ENCODE measurements around the gene TRMT5.

TRMT5 gene

DNA sequence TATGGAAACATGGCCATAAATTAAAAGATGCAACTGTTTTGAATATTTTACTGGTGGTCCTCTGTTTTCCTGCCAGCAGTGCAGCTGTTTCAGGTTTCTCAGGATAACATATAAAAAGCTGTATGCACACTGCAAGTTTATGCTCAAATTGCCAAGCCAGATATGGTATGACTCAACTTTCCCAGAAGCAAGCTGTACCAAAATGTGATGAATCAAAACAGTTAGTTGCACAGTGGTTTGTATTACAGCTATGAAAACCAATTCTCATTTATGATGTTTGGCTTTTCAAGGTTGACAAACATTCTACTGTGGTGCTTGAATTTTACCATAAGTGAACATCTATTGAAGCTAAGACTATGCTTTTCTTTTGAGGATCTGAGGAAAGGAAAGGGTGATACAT is 15.5 kb downstream of the TRMT5 start:
- DNase-seq, result no peak

DNA sequence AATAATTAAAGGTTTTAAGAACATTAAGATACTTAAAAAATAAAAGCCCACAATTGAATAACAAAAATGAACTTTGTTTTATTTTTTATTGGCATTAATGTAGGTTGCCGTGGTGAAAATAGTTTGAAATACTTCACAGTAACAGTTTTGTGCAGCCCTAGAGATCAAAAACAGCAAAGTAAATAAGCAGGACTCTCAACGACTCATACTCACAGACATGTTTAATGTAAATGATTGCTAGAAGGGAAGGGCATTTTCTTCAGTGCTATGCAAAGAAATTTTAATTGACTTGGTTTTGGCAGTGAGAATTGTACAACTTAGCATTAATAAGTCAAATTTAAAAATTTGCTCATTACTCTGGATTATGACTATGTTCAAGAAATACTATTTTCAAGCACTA is 16.0 kb downstream of the TRMT5 start:
- no peak for DNase-seq

DNA sequence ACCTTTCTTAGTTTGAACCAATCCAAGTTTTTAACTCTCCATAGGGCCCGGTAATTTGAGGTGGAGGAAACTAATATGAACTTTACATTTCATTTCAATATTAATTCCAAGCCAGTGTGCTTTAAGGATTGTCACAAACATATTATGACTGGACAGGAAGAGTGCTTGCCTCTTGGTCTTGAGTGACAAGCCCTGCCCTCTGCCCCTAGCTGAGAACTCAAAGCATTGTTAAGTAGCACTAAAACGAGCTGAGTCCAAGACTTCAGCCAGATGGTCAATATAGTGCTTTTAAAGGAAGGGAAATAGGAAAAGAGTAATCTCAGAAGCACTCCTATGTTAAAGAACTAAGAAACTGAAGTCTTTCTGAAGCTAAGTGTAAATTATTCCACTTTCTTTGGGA is 17.1 kb downstream of the TRMT5 start:
- no peak for DNase-seq

DNA sequence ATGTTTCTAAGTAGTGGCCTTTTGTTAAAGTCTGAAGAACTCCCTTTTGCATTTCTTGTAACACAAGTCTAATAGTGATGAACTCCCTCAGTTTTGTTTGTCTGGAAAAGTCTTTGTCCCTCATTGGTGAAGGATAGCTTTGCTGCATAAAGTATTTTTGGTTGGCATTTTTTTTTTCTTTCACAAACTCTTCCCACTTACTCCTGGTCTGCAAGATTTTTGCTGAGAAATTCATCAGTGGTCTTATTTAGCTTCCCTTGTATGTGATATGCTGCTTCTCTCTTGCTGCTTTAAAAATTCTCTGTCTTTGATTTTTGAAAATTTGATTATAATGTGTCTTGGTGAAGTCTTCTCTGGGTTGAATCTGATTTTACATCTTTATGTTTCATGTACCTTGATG is 22.7 kb downstream of the TRMT5 start:
- DNase-seq, result no peak

DNA sequence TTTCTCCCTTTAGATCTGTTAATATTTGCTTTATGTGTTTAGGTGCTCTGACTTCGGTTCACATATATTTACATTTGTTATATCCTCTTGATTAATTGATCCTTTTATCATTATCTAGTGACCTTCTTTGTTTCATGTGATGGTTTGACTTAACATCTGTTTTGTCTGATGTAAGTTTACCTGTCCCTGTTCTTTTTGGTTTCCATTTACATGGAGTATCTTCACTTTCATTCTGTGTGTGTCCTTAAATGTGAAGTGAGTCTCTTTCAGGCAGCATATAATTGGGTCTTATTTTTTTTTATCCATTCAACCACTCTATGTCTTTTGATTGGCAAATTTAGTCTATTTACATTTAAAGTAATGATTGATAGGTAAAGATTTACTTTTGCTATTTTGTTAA is 24.2 kb downstream of the TRMT5 start:
- no peak for DNase-seq

DNA sequence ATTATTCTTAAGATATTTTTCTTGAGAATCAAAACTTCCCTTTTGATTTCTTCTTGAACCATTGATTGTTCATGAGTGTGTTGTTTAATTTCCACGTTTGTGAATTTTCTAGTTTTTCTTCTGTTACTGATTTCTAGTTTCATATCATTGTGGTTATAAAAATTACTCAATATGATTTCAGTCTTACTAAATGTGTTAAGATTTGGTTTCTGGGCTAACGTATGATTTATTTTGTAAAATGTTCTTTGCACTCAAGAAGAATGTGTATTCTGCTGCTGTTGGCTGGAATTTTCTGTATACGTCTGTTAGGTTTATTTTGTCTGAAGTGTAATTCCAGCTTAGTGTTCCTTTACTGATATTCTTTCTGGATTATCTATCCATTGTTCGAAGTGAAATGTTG is 24.7 kb downstream of the TRMT5 start:
- no peak for DNase-seq

DNA sequence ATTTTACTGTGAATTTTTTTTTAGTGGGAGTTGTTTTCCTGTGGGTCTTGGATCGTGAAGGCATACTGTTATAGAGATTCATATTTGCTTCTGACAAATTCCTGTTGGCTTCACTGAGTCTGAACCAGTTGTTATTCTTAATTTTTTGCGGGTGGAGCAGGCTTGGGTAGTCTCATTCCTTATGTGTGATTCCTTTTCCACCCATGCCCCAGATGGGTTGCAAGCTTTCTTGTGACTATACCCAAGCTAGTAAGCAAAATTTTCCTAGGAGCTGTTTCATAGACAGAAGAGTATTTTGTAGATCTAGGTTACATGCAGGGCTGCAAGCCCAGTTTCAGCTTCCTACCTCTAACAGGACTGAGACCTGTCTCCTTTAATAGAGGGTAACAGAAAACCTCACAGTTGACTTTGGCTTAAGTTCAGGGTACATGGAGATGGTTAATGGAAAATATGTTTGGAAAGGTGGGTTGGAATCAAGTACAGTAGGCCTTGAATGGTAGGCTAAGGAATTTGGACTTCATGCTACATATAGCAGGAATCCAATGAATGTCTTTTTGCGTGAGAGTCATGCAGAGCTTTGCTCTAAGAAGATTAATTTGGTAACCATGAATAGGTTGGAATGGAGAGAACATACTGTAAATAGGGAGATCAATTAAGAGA is 29.0 kb downstream of the TRMT5 start:
- no peak for DNase-seq

DNA sequence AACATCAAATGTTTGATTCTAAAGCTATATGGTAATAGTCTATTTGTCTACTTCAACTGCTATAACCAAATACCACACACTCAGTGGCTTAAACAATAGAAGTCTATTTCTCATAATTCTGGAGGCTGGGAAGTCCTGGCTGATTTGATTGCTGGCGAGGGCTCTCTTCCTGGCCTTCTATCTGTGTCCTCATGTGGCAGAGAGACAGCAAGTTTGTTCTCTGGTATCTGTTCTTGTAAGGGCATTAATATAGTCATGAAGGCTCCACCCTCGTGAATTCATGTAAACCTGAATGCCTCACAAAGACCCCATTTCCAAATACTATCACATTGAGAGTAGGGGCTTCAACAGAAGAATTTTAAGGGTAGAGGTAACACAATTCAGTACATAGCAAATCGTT is 34.1 kb downstream of the TRMT5 start:
- DNase-seq, result no peak

DNA sequence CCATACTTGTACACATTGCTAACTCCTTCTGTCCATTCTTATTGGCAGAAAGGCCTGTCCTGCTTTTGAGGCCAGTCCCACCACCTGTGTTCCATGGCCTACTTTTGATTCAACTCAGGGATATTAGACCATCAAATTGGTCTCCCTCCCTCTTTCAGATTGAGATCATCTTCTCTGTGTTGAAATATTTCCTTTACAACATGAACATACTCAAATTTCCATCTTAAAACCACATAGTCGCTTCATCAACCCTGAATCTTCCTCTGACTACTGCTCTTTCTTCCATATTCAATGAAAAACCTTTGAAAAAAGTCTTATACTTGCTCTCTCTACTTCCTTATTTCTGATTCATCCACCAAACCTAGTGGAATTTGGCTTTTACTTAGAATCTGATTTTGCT is 34.9 kb downstream of the TRMT5 start:
- no peak for DNase-seq

DNA sequence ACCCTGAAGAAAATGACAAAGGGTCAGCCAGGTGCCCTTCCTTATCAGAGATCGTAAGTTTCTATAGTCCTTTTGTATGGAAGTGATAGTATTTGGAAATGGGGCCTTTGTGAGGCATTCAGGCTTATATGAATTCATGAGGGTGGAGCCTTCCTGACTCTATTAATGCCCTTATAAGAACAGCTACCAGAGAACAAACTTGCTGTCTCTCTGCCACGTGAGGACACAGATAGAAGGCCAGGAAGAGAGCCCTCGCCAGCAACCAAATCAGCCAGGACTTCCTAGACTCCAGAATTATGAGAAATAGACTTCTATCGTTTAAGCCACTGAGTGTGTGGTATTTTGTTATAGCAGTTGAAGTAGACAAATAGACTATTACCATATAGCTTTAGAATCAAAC is 36.7 kb downstream of the TRMT5 start:
- no peak for DNase-seq

DNA sequence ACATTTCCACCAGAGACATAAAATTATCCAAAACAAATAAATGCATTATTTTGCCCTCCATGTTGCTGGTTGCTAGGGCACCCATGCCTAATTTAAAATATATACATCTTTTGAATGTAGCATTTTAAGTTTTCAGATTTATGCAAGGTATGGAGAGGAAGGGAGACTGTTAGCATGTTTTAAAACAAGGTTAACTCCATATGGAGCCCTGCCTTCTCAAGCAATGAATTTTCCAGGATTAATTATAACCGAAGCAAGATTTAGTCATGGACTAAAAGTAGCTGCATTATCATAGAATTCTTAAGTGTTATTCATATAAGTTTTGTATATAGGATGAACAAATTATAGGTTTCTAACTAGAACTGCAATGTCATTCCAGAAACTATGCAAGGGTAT is 37.2 kb downstream of the TRMT5 start:
- no peak for DNase-seq

DNA sequence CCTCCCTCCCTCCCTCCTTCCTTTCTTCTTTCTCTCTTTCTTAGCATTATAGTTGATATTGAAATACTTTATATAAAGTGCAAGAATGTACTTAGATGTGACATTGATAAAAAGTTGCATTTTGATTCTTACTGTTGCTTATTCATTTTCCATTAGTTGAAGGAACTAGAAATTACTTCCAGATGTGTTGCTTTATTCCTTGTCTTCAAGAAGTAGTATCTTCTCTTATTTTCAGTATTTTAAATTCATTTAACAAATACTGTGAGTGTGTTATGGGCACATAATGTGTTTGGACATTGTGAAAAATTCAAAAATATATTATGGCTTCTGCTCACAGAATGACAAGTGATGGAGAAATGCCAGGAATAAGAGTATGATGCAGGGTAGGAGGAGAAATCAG is 45.6 kb downstream of the TRMT5 start:
- DNase-seq, result no peak

DNA sequence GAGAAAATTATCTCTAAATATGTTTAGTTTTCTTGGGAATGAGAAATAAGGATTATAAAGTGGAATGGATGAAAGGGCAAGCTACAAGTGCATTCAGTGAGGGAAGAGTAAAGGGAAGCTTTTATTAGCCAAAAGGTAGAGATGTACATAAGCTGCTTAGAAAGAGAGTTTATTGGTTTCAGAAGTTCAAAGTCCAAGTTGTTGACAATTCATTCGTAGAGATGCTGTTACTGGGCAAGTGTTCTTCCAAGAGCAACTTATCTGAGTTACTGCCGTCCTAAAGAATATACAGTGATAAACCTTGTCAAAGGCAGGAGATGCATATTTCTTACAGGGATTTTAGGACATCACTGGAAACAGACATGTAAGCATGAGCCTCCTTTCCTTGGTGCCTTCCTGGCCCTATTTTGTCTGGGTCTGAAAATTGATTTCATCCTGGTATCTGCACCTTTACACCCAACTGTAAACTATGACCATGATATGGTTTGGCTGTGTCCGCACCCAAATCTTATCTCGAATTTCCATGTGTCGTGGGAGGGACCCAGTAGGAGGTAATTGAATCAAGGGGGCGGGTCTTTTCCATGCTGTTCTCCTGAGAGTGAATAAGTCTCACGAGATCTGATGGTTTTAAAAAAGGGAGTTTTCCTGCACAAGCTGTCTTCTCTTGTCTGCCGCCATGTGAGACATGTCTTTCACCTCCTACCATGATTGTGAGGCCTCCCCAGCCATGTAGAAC is 46.8 kb downstream of the TRMT5 start:
- DNase-seq, result no peak

DNA sequence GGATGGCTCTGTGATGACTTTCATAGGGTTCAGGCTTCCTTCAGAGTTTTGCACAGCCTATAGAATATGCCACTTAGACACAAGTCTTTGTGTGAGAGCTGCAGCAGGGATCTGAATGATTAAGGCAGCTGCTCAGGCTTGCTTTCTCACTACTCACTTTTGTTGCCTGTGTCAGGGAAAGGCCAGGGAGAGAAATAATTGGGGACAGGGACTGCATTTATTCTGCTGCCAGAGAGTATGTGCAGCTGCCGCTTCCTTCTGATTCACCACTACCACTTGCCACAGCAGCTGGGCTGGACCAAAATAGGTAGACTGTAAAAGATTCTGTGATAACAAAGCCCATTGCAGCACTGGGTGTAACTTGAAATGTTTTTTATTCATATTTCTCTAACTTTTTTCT is 49.7 kb downstream of the TRMT5 start:
- no peak for DNase-seq

DNA sequence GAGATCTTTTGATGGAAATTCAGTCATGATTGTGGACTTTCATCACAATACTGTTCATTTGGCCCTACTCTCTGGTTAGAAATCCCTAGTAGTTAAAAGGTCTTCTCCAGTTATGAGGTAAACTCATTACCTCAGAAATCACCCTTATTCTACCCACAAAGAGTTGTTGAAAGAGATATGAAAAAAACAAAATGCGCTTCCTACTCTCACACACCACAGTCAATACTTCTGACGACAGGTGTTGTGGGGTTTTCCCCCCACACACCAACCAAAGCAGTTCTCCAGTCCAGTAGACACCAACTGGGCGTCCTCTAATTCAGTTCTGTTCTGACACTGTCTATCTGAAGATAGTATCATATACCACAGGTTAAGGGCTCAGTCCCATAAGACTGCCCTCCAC is 54.9 kb downstream of the TRMT5 start:
- DNase-seq, result no peak

DNA sequence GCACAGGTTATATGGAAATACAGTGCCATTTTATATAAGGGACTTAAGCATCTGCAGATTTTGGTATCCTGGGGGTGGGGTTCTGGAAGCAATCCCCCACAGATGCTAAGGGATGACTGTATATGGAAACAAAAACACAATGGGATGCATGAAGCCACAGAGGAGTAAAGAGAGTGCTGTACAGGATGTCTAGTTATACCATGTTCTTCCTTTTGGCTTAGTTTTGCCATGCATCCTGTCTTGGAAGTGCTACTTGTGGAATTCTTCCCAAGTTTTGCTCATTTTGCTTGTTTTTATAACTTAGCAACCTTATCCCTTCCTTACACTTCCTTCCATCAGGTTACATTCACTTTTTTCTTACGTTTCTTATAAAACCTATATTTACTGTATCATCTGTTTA is 55.6 kb downstream of the TRMT5 start:
- DNase-seq, result no peak

DNA sequence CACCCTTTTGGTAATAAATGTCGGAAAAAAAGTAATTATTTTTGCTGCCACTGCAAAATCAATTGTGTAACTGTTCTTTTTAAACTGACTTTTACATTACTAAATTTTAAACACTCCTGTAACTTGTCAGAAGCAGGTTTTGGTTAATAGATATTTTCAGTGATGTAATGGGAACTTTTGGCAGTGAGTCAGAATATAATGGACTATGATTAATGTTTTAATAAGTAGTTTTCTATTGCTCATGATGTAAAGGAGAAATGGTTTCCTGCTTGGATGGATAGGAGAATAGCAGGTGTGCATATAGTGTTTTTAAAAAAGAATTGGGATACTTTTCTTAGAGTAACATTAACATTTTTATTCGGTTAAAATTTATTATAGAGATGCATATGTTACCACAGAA is 58.8 kb downstream of the TRMT5 start:
- no peak for DNase-seq

All from amygdala (tissue), 56 donors.